ENCODE results near the gene DXO. TPM values are rescaled to one million over a fixed set of nuclear protein-coding genes. Genes with fewer than 3 reads are reported as not detected.
"Not testable (repeated sequence)": the region's sequence is repeated elsewhere in the genome, so short reads cannot be mapped to it uniquely, and the experiment has no call there.

The DXO gene
- total RNA-seq, 1 donor from 2014 or later, result 29.4 TPM

DNA sequence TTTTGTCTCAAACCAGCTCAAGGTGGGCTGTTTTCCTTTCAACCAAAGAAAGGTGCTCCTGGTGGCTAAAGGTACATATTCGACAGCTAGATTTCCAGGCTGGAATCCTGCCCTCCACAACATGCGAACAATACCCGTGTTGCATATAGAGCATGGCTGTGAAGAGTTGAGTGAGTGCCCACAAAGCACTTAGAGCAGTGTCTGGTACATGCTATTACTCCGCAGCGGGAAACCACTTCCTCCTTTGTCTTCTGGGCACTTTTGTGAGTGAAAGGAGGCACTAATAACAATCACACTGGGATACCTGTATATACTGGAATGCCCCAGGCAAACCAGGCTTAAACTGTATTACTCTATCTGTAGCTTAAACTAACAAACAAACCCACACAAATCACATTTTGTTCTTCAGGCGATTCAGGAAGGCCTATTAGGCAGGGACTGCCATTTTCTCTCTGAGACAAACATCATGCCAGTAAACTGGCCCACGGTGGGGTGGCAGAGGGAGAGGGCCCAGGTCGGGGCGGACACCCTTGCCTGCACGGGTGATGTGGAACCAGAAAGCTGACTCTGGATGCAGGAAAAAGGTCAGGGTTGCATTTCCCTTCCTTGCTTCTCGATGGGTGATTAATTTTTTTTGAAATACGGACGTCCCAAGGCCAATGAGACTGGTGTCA lies 33.1 kb upstream of the DXO start:
- H3K27ac Mint-ChIP-seq, H3K4me3 Mint-ChIP-seq, POLR2A ChIA-PET: not testable (repeated sequence)

DNA sequence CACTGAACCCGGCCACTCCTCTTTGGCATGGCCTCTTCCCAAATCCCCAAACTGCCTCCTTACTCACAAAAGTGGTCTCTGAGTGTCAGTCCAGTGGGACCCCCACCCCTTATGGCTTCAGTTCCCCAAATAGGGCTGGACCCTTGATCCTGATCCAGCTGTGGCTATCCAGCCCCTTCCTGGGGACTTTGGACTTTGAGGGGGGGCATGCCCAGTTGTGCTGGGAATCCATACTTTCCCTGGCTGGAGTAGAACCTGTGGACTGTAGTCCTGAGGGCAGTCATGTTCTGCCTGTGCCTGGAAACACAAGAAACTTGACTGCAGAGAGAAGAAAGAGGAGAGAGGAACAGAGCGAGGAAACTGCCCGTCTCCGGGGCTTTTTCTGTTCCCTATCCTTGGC lies 32.5 kb upstream of the DXO start:
- H3K9me3 Mint-ChIP-seq; H3K27me3 Mint-ChIP-seq; intact Hi-C loops (cut with micrococcal nuclease); POLR2A ChIA-PET; CTCF ChIA-PET; H3K4me3 Mint-ChIP-seq; ATAC-seq (ENCODE audit: low read depth); H3K27ac Mint-ChIP-seq; H3K36me3 Mint-ChIP-seq (ENCODE audit: low read depth); H3K4me1 Mint-ChIP-seq; DNase-seq: not testable (repeated sequence)

More for the DNA sequence above, 33.1 kb upstream of the DXO start:
- H3K27me3 Mint-ChIP-seq; H3K4me1 Mint-ChIP-seq; H3K9me3 Mint-ChIP-seq; CTCF ChIA-PET; DNase-seq; H3K36me3 Mint-ChIP-seq (ENCODE audit: low read depth); intact Hi-C loops (cut with micrococcal nuclease): not testable (repeated sequence)
- ATAC-seq (ENCODE audit: low read depth), result peak; percentile 64

- intact Hi-C loops (cut with micrococcal nuclease); H3K36me3 Mint-ChIP-seq (ENCODE audit: low read depth); H3K9me3 Mint-ChIP-seq; H3K4me3 Mint-ChIP-seq; POLR2A ChIA-PET; H3K4me1 Mint-ChIP-seq; H3K27ac Mint-ChIP-seq; DNase-seq; H3K27me3 Mint-ChIP-seq; ATAC-seq (ENCODE audit: low read depth); CTCF ChIA-PET: not testable (repeated sequence)
Measured at GRCh38 chr6:32003301-32003700, 31.4 kb upstream of the DXO start.

DNA sequence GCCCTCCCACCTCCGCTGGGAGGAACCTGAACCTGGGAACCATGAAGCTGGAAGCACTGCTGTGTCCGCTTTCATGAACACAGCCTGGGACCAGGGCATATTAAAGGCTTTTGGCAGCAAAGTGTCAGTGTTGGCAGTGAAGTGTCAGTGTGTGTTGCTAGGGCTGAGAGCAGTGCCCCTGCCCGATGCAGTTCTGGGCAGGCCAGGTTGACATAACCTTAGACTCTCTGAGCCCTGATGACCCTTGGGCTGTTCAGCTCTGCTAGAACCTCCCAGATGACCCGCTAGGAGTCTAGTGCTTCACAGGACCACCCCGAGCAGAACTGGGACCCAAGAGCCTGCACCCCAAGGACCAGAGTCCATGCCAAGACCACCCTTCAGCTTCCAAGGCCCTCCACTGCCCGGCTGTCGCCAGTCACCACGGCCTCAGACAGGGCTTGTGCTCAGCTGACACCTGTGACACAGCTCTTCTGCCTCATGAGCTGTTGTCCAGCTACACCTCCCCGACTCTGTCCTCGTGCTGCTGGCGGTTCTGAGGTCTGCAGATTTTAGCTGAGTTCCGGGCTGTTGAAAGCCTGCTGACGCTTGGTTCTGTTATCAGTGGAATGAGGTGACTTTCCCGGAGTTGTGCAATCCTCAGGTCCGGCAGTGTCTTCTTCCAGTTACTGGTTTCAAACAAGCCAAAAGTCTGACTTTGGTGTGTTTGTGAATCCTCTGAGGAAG lies 30.8 kb upstream of the DXO start:
- H3K9me3 Mint-ChIP-seq; ATAC-seq (ENCODE audit: low read depth); POLR2A ChIA-PET; CTCF ChIA-PET; H3K4me3 Mint-ChIP-seq; H3K27me3 Mint-ChIP-seq; H3K36me3 Mint-ChIP-seq (ENCODE audit: low read depth); H3K4me1 Mint-ChIP-seq; DNase-seq; H3K27ac Mint-ChIP-seq; intact Hi-C loops (cut with micrococcal nuclease): not testable (repeated sequence)

DNA sequence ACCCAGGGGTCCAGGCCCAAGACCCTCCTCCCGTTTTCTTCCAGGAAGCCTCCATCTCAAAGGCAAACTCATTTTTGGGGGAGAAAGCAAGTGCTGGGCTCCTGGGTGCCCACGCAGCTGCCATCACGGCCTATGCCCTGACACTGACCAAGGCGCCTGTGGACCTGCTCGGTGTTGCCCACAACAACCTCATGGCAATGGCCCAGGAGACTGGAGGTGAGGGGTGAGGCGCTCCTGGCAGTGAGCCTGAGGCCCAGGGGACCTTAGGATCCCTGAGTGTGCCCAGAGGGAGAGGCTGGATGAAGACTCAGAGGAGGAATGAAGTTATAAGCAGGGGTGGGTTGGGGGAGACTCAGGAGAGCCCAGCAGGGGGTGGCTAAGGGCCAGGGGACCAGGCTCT lies 24.4 kb upstream of the DXO start:
- POLR2A ChIA-PET; H3K27me3 Mint-ChIP-seq; intact Hi-C loops (cut with micrococcal nuclease); H3K36me3 Mint-ChIP-seq (ENCODE audit: low read depth); H3K4me1 Mint-ChIP-seq; H3K27ac Mint-ChIP-seq; H3K4me3 Mint-ChIP-seq; DNase-seq; H3K9me3 Mint-ChIP-seq; ATAC-seq (ENCODE audit: low read depth); CTCF ChIA-PET: not testable (repeated sequence)

DNA sequence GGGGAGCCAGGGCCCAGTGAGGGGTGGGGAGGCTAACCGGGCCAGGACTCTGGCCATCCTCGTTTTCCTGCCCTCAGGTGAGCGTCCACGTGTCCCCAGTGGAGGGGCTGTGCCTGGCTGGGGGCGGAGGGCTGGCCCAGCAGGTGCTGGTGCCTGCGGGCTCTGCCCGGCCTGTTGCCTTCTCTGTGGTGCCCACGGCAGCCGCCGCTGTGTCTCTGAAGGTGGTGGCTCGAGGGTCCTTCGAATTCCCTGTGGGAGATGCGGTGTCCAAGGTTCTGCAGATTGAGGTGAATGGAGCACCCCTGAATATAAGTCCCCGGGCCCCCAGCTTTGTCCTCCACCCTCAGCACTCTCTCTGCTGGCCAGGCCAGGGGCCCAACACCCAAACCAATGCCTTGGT lies 22.5 kb upstream of the DXO start:
- intact Hi-C loops (cut with micrococcal nuclease), result not testable (repeated sequence)

DNA sequence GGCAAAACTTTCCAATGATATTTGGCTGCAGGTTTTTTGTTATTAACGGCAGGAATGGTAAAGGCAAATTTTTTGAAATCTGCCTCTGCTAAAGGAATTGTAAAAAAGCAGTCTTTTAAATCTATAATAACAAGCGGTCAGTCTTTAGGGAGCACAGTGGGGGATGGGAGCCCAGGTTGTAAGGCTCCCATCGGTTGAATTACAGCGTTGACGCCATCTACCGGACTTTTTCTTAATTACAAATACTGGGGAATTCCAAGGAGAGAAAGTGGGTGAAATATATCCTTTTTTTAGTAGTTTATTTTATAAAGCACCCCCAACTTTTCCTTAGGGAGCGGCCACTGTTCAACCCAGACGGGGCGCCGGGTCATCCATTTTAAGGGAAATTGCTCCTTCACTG lies 17.4 kb upstream of the DXO start:
- H3K36me3 Mint-ChIP-seq (ENCODE audit: low read depth); H3K9me3 Mint-ChIP-seq; H3K27me3 Mint-ChIP-seq; H3K4me3 Mint-ChIP-seq; CTCF ChIA-PET; ATAC-seq (ENCODE audit: low read depth); POLR2A ChIA-PET; H3K27ac Mint-ChIP-seq; DNase-seq; intact Hi-C loops (cut with micrococcal nuclease); H3K4me1 Mint-ChIP-seq: not testable (repeated sequence)

More for the DNA sequence above, 22.5 kb upstream of the DXO start:
- H3K4me3 Mint-ChIP-seq; H3K9me3 Mint-ChIP-seq; H3K27me3 Mint-ChIP-seq; POLR2A ChIA-PET; H3K36me3 Mint-ChIP-seq (ENCODE audit: low read depth); H3K27ac Mint-ChIP-seq; H3K4me1 Mint-ChIP-seq; CTCF ChIA-PET; ATAC-seq (ENCODE audit: low read depth); DNase-seq: not testable (repeated sequence)

DNA sequence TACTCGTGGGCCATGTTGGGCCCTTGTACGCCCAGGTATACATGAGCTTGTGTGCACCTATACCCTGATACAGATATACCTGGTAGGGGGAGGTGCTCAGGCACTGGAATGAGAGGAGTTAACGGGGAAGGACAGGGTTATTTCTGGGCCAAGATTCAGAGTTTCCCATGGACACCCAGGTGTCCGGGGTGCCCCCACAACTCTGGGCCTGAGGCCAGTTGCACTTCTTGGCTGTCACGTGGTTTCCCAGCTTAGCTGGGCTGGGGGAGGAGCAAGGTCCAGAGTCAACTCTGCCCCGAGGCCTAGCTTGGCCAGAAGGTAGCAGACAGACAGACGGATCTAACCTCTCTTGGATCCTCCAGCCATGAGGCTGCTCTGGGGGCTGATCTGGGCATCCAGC lies 9.8 kb upstream of the DXO start, which contains the start of gene C4A:
Gene C4A (plus strand): TSS at position 314 of the 400 bp plus-strand sequence. CDS start 51 bp downstream, at position 365.
- DNase-seq; H3K27ac Mint-ChIP-seq; H3K4me3 Mint-ChIP-seq; H3K27me3 Mint-ChIP-seq; CTCF ChIA-PET; ATAC-seq (ENCODE audit: low read depth); POLR2A ChIA-PET; intact Hi-C loops (cut with micrococcal nuclease); H3K9me3 Mint-ChIP-seq; H3K4me1 Mint-ChIP-seq: not testable (repeated sequence)
- H3K36me3 Mint-ChIP-seq (ENCODE audit: low read depth), result peaks cover 15% of the 10 kb centered on the region

GRCh38 chr6:31980998-31981397 lies 9.1 kb upstream of the DXO start:
- H3K4me1 Mint-ChIP-seq; H3K9me3 Mint-ChIP-seq; DNase-seq; intact Hi-C loops (cut with micrococcal nuclease); H3K27me3 Mint-ChIP-seq; CTCF ChIA-PET; ATAC-seq (ENCODE audit: low read depth); POLR2A ChIA-PET; H3K4me3 Mint-ChIP-seq; H3K27ac Mint-ChIP-seq: not testable (repeated sequence)
- peaks cover 15% of the 10 kb centered on the region for H3K36me3 Mint-ChIP-seq (ENCODE audit: low read depth)

GRCh38 chr6:31980195-31980876 lies 8.4 kb upstream of the DXO start:
- H3K27ac Mint-ChIP-seq; ATAC-seq (ENCODE audit: low read depth); DNase-seq; CTCF ChIA-PET; H3K4me1 Mint-ChIP-seq; H3K4me3 Mint-ChIP-seq; H3K9me3 Mint-ChIP-seq; H3K27me3 Mint-ChIP-seq; POLR2A ChIA-PET; intact Hi-C loops (cut with micrococcal nuclease): not testable (repeated sequence)
- H3K36me3 Mint-ChIP-seq (ENCODE audit: low read depth), result peaks cover 15% of the 10 kb centered on the region

Measured in activated B cell treated with CpG ODN at 0.5 μM for 24 hours (primary cell).